Hepatic stellate cell (primary cell): ENCODE measurements around the gene SLC35C1.

Source experiments
- DNase-seq: peaks from one replicate; pipeline ENCODE4 v3.0.0; 2011; ENCODE audit warnings: low spot score

SLC35C1 gene

DNA sequence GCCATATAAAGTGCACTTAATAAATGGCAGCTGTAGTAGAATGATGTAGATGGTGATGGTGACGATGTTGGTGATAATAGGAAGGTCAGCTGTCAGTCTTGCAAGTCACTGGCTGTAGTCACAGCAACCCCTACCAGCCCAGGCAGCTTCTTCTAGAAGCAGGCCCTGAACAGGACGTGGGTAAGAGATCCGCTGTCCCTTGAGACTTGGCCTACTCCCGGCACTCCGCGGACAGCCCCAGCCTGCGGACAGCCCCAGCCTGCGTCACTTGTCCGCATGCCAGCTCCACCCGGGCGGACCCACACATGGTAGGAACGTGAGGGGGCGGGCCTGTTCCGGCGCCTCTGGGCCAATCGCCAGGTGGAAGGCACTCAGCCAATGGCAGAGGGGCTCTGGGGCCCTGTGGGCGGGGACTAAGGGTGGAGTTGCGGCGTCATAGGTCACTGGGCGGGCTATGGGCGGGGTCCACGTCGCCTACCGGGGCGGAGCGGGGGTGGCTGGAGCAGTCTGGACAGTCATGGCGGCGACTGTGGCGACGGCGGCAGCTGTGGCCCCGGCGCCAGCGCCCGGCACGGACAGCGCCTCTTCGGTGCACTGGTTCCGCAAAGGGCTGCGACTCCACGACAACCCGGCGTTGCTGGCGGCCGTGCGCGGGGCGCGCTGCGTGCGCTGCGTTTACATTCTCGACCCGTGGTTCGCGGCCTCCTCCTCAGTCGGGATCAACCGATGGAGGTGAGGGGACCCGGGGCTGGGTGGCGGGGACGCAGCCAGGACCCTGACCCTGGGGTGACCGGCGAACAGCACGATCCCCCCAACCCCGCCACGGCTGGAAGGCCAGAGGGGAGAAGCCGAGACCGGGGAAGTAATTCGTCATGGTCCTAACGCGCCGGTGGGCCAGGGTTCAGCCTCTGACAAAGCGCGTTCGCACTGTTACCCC lies 42.3 kb downstream of the SLC35C1 start, which contains the start of gene CRY2:
Gene CRY2, plus strand, starts transcription at position 502 of the 937 bp plus-strand sequence. Its CDS starts 16 bp downstream, at position 518.
- peak; percentile 97 for DNase-seq

DNA sequence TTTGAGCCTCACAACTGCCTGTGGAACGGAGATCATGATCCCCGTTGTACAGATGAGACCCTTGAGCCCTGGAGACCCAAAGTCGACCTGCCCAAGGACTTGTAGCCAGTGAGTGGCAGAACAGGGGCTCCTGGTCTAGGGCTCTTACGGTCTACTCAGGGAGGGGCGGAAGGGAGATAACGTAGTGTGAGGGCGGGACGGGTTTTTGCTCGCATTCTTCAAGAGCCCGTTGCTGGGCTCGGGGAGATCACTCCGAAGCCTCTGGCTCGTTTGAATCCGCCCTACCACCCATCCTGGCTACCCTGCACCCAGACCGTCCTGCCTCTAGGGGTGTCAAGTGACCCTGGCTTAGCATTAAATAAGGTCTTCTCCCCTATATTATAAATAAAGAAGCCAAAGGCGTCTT lies 43.0 kb downstream of the SLC35C1 start:
- peak; percentile 57 for DNase-seq

DNA sequence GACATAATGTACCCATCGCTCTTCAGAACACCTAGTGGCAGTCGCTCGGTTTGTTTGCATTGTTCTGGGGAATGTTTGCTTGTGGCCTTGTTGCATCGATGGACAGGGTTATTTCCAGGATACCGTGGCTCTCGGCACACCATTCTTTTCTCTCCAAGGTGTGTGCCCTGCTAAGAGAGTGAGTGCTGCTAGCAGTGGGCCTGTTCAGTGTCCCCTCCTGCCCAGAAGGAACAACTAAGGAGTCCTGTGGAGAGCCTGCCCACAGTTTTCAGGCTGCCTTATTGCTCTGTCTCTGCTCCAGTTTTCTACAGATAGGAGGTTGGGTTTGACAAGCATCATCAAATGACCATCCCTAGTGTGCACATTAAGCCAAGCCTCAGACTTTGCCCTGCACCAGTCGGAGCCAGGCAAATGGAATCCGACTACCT lies 43.7 kb downstream of the SLC35C1 start:
- DNase-seq = no peak

DNA sequence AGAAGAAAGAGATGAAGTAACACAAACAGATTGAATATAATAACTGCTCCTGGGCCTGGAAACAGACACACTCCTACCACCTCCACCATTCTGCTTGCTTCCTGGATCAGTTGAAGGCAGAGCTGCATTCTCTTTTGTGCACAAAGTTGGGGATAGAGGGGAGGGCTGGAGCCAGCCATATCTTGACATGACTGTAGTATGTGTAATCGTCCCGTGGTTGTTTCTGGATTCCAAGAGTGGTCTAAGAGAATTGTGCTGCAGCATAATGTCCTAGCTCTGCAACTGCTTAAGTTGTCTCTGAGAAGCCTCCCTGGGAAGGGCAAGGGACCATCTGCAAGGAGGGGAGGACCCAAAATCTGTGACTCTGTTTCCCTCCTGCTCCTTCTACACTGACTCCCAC lies 45.5 kb downstream of the SLC35C1 start:
- DNase-seq = peak; percentile 16

DNA sequence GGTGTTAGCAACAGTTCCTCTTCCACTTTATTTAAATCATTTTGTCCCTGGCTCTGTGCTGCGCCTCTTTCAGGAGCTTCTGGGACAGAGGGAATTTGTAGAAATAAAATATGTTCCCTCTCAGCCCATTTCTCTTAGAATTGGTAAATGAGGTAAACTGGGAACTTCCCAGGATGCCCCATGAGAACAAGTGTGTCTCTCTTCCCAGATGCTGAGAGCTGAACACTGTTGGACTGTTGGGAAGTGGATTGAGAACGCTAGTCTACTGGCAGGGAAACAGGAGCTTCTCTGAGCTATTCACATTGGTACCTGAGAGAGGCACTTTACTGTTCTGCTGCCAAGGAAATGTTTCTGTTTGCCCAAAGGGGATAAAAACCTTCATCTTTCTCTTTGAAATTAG lies 46.3 kb downstream of the SLC35C1 start:
- DNase-seq = no peak

DNA sequence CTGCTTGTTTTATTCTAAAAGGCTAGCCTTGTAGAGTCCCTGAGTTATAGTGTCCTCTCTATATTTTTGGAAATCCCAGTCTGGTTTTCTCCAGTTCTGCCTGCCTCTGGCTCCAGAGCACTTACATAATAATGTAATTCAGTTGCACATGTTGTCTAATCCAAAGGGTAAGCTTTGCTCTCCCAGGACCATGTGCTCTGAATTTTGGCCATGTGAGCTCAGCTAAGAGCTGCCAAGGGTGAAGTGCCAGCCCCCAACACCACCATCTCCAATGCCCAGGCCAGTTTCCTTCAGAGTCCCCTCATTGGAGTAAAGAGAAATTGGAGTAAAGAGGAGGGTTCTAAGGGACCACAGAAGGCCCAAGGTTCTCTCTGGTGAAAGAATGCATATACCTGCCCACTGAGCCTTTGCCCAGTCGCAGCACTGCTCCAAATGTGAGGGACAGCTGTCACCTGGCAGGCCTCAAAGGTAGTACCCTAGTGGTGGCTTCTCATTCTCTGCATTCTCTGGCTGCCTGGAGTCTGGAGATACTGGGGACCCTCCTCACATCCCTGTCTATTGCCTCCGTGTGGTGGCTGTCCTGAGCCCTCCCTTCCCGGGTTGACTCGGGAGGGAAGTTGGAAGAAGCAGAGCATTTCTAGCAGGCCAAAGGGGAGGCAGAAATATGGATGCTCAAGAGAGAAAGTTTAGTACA lies 47.2 kb downstream of the SLC35C1 start:
- DNase-seq = no peak

DNA sequence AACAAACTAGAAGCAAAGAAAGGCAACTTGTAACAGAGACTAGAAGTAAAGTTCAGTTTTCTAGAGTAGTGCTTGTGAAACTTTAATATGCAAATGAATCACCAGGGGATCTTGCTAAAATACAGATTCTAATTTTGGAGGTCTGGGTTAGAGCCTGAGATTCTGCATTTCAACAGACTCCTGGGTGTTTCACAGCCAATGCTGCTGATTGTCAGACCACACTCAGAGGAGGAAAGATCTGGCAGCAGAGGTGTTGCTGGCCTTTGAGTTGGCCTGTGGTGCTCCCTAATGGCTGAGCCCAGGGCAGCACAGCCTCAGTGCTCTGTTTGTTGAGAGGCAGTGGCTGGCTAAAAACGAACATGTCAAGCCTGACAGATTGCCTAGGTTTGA lies 47.8 kb downstream of the SLC35C1 start:
- no peak for DNase-seq

DNA sequence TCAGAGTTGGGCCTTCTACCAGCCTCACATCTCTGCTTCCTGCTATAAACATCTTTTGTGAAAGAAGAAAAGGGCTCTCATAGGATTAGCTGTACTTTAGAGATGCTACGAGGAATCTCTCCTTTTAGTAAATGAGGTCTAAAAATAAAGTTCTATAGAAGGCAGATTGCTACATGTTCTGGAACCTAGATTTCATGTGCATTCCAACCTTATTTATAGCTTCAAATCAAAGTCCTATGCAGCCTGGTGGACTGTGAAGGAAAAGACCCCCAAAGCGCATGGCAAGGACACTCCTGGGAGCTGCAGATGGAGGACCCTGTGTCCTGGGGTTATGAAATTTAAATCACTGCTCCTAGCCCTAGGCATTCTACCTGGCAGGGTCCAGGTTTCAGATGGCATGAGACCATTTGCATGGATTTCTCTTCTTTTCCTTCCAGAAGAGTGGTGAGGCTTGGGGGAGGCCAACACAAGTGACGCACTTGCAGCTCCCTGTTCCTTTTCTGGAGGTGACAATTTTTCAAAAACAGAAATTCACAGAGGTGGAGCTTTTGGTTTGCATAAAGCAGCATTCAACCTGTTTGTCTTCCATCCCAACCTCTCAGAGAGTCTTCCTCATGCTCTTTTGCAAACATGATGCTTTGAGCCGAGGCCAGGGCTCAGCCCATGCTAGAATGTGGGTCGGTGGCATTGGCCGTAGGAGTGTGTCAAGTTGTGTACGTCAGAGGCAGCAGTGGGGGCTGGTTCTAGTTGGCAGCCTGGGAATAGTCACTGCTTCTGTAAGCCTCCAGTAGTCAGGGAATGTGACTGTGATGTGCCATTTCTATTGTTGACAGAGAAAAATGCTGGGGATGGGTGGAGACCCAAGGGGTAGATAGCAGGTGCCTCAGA lies 48.6 kb downstream of the SLC35C1 start:
- DNase-seq = no peak

DNA sequence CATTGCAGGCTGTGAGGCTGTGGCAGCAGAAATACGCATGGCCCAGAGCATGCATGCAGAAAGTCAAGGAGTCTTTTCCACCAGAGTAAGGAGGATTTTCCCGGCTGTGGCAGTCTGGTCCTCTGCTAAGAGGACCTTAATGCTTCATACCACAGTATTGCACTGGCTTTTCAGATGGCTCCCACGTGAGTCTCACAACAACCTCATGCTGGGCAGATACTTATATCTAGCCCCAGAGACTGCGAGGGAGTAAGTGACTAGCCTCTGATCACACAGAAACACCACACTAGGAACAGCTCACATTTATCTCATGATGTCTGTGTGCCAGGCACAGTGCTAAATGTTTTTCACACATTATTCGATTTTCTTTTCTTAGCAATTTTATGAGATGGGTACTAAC lies 50.4 kb downstream of the SLC35C1 start:
- DNase-seq = no peak

DNA sequence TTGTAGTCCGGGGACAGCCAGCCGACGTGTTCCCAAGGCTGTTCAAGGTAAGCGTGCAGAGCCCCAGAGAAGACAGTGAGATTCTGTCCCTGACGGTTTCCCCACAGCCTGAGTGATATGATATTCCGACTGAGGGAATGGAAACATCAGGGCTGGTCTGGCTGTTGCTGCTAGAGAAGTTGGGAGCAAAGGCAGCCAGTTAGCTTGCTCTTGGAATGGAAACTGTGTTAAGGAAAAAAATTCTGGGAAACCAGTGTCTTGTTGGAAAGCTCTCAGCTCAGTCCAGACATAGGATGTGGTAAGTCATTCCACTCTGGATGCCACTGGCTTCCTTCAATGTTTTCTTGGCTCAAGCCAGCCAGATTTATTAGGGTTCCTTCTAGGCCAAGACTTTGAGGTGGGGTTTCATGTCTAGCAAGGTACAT lies 51.1 kb downstream of the SLC35C1 start:
- DNase-seq = no peak

DNA sequence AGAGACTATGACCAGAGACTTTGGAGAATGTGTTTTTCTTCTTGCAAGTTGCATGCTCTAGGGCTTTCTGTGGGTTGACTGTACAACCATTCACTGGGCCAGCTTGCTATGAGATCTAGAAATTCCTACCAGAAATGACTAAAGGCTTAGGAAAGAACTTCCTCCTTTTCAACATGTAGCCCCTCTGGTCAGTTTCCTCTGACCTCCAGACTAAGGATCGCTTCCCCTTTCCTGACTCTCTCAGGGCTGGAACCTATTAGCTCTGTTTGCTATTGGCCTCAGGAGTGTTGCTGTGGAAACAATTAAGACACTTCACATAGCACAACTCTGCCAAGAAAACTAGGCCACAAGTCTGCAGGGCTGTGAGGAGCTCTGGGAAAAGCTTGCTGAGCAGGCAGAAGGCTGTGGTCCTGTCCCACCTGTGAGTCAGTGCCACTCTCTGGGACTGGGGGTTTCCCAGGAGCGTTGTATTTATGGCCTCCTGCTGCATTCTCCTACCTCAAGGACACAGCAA lies 53.1 kb downstream of the SLC35C1 start:
- DNase-seq = peak; percentile 47

DNA sequence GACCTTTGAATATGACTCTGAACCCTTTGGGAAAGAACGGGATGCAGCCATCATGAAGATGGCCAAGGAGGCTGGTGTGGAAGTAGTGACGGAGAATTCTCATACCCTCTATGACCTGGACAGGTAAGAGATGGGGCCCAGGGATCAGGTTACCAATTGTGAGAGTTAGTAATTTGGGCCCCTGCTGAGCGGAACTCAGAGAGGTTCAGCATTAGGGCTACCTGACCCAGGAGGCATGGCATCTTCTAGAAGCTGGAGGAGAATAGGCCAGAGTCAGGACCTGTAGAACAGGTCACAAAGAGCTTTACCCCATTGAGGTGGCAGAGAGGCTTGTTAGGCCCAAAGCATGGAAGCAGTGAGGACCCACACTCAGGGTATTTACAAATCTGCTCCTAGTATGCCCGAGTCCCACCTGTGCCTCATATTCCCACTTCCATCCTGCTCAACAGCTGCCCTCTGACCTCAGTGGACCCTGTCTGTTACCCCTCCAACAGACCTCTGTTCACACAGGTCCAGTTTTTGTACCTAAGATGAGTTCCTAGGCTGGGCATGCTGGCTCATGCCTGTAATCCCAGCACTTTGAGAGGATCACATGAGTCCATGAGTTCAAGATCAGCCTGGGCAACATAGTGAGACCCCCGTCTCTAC lies 53.9 kb downstream of the SLC35C1 start:
- DNase-seq = no peak

DNA sequence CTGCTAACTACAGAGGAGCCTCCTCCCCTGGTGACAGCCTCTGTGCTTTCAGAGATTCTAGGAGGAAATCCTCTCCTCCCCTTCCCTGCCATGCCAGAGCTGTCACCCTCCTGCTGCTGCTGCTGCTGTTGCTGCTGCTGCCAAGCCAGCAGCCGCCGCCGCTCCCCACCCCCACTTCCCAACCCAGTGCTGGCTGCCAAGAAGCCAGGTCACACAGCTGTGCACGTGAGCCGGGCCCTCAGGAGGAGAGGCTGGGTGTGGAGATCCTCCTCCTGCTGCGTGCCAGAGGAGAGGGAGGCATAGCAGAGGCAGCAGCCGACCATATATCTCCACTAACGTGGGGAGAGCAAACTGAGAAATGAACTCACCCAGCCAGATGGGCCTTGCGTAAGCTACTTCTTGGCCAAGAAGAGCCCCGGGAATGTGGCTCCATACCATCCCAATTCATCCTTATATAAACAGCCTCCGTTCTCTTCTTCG lies 54.8 kb downstream of the SLC35C1 start:
- peak; percentile 96 for DNase-seq

DNA sequence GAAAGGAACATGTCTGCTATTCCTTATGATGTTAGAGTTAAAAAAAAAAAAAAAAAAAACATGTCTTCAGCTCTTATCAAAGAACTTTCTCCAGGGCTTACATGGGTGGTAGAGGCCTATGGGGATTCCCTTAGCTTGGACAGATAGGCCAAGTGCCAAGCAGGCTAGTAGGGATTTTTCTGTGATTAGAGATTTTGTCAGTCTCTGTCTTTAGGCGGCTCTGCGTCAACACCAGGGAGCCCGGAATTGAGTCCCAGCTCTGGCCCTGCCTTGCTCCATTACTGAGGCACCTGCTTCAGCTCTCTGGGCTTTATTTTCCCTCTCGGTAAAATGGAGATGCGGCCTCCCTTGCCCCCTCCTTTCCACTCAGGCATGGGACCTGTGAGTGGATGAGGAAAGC lies 55.4 kb downstream of the SLC35C1 start:
- no peak for DNase-seq

DNA sequence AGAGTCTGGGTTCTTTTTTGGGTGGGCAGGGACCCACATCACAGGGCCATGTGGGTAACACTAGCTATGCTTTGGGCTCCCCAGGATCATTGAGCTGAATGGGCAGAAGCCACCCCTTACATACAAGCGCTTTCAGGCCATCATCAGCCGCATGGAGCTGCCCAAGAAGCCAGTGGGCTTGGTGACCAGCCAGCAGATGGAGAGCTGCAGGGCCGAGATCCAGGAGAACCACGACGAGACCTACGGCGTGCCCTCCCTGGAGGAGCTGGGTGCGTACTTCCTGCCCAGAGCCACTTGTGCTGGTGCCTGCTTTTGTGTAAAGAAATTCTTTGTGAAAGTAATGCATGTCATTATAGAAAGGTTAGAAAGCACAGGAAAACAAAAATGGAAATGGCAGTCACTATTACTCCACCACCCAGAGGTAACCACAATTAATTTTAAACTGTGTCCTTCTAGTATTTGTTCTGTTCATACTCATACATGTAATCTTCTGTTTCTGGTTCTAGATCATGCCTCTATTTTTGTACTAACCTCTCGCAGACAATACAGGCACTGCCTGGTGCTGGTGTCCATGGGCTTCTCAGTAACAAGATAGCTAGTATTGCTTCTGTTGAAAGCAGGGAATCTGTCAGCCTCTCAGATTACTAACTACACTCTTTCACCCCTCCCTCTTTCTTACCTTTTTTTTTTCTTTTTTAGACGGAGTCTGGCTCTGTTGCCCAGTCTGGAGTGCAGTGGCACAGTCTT lies 56.0 kb downstream of the SLC35C1 start:
- DNase-seq = no peak
